ENCODE results near the gene PVRIG. TPM values are rescaled to one million over a fixed set of nuclear protein-coding genes. Genes with fewer than 3 reads are reported as not detected.

The PVRIG gene
- total and polyA plus RNA-seq, 9 of the 15 experiments (the other 6 are each of a cell fraction or from before 2014, with no cell fraction given), result 0.16 to 0.64 TPM; not detected in 7

DNA sequence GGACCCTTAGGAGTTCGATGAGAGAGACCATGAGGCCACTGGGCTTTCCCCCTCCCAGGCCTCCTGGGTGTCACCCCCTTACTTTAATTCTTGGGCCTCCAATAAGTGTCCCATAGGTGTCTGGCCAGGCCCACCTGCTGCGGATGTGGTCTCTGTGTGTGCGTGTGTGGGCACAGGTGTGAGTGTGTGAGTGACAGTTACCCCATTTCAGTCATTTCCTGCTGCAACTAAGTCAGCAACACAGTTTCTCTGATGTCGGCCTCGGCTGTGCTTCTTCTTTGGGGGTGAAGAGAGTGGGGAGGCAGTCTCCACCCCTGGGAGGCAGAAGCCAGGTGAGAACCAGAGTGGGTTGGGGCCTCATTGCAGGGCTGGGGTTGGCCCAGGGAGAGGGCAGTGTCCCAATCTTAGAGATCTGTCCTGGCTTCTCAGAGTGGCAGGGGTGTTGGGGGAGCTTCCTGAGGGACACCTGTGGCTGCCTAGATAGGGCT is 1.5 kb downstream of the PVRIG start (continued):
- TF ChIP-seq, protein P1, sequence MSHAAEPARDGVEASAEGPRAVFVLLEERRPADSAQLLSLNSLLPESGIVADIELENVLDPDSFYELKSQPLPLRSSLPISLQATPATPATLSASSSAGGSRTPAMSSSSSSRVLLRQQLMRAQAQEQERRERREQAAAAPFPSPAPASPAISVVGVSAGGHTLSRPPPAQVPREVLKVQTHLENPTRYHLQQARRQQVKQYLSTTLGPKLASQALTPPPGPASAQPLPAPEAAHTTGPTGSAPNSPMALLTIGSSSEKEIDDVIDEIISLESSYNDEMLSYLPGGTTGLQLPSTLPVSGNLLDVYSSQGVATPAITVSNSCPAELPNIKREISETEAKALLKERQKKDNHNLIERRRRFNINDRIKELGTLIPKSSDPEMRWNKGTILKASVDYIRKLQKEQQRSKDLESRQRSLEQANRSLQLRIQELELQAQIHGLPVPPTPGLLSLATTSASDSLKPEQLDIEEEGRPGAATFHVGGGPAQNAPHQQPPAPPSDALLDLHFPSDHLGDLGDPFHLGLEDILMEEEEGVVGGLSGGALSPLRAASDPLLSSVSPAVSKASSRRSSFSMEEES (CRISPR knock-in tag; IDR thresholded peaks at IDR 0.05), result no peak
- no peak for TF ChIP-seq IRF2 (CRISPR knock-in tag; IDR thresholded peaks at IDR 0.05)
- TF ChIP-seq SRSF1 (IDR thresholded peaks at IDR 0.05; ENCODE audit: low read depth, low read length), result no peak
- TF ChIP-seq, protein P2, sequence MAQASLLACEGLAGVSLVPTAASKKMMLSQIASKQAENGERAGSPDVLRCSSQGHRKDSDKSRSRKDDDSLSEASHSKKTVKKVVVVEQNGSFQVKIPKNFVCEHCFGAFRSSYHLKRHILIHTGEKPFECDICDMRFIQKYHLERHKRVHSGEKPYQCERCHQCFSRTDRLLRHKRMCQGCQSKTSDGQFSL (CRISPR knock-in tag; IDR thresholded peaks at IDR 0.05), result no peak
- TF ChIP-seq, protein P2 (tag; IDR thresholded peaks at IDR 0.05), result no peak
- TF ChIP-seq, protein P3, sequence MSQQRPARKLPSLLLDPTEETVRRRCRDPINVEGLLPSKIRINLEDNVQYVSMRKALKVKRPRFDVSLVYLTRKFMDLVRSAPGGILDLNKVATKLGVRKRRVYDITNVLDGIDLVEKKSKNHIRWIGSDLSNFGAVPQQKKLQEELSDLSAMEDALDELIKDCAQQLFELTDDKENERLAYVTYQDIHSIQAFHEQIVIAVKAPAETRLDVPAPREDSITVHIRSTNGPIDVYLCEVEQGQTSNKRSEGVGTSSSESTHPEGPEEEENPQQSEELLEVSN (IDR thresholded peaks at IDR 0.05; ENCODE audit: borderline replicate concordance in 1 of 2, extremely low read depth in 1 of 2, insufficient read depth in 1 of 2, insufficient read length in 1 of 2, low read depth in 1 of 2, low read length in 1 of 2, poor library complexity in 1 of 2, severe bottlenecking in 1 of 2), result no peak
- TF ChIP-seq, protein P4, sequence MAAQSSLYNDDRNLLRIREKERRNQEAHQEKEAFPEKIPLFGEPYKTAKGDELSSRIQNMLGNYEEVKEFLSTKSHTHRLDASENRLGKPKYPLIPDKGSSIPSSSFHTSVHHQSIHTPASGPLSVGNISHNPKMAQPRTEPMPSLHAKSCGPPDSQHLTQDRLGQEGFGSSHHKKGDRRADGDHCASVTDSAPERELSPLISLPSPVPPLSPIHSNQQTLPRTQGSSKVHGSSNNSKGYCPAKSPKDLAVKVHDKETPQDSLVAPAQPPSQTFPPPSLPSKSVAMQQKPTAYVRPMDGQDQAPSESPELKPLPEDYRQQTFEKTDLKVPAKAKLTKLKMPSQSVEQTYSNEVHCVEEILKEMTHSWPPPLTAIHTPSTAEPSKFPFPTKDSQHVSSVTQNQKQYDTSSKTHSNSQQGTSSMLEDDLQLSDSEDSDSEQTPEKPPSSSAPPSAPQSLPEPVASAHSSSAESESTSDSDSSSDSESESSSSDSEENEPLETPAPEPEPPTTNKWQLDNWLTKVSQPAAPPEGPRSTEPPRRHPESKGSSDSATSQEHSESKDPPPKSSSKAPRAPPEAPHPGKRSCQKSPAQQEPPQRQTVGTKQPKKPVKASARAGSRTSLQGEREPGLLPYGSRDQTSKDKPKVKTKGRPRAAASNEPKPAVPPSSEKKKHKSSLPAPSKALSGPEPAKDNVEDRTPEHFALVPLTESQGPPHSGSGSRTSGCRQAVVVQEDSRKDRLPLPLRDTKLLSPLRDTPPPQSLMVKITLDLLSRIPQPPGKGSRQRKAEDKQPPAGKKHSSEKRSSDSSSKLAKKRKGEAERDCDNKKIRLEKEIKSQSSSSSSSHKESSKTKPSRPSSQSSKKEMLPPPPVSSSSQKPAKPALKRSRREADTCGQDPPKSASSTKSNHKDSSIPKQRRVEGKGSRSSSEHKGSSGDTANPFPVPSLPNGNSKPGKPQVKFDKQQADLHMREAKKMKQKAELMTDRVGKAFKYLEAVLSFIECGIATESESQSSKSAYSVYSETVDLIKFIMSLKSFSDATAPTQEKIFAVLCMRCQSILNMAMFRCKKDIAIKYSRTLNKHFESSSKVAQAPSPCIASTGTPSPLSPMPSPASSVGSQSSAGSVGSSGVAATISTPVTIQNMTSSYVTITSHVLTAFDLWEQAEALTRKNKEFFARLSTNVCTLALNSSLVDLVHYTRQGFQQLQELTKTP (IDR thresholded peaks at IDR 0.05; ENCODE audit: low read depth in 1 of 2, partially characterized antibody in 2 of 2), result no peak
- TF ChIP-seq SRF (CRISPR knock-in tag; IDR thresholded peaks at IDR 0.05), result no peak
- TF ChIP-seq, protein P5, sequence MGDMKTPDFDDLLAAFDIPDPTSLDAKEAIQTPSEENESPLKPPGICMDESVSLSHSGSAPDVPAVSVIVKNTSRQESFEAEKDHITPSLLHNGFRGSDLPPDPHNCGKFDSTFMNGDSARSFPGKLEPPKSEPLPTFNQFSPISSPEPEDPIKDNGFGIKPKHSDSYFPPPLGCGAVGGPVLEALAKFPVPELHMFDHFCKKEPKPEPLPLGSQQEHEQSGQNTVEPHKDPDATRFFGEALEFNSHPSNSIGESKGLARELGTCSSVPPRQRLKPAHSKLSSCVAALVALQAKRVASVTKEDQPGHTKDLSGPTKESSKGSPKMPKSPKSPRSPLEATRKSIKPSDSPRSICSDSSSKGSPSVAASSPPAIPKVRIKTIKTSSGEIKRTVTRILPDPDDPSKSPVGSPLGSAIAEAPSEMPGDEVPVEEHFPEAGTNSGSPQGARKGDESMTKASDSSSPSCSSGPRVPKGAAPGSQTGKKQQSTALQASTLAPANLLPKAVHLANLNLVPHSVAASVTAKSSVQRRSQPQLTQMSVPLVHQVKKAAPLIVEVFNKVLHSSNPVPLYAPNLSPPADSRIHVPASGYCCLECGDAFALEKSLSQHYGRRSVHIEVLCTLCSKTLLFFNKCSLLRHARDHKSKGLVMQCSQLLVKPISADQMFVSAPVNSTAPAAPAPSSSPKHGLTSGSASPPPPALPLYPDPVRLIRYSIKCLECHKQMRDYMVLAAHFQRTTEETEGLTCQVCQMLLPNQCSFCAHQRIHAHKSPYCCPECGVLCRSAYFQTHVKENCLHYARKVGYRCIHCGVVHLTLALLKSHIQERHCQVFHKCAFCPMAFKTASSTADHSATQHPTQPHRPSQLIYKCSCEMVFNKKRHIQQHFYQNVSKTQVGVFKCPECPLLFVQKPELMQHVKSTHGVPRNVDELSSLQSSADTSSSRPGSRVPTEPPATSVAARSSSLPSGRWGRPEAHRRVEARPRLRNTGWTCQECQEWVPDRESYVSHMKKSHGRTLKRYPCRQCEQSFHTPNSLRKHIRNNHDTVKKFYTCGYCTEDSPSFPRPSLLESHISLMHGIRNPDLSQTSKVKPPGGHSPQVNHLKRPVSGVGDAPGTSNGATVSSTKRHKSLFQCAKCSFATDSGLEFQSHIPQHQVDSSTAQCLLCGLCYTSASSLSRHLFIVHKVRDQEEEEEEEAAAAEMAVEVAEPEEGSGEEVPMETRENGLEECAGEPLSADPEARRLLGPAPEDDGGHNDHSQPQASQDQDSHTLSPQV (IDR thresholded peaks at IDR 0.05), result no peak
- TF ChIP-seq PTRF (tag; IDR thresholded peaks at IDR 0.05), result no peak
- no peak for TF ChIP-seq RBM39 (optimal IDR thresholded peaks at IDR 0.05; ENCODE audit: low read depth, low read length)

Measured in K562 (cell line).